Stimulated activated CD4-positive, alpha-beta T cell treated with anti-CD3 and anti-CD28 coated beads, Interleukin-2, amount 100 ng/mL, for 4 hours (primary cell): Measurements from ENCODE around the gene KIFC3.
"Not testable (repeated sequence)": the region's sequence is repeated elsewhere in the genome, so short reads cannot be mapped to it uniquely, and the experiment has no call there.

Source experiments
- DNase-seq: peaks from one replicate; pipeline ENCODE4 v3.0.0-alpha.2; 2020; ENCODE audit warnings: low read depth

Gene KIFC3

GRCh38 chr16:57722651-57723050 lies 79.6 kb downstream of the KIFC3 start:
- no peak for DNase-seq

- DNase-seq: no peak
Observed at GRCh38 chr16:57722210-57722499, 80.1 kb downstream of the KIFC3 start.

GRCh38 chr16:57721356-57722209 lies 80.7 kb downstream of the KIFC3 start:
- DNase-seq: no peak

- DNase-seq: no peak
Observed at GRCh38 chr16:57720142-57720575, 82.1 kb downstream of the KIFC3 start.

- no peak for DNase-seq
Observed at GRCh38 chr16:57714047-57714446, 88.2 kb downstream of the KIFC3 start.

GRCh38 chr16:57713596-57713995 lies 88.7 kb downstream of the KIFC3 start:
- DNase-seq: no peak

GRCh38 chr16:57712569-57712968 lies 89.7 kb downstream of the KIFC3 start:
- DNase-seq: not testable (repeated sequence)

GRCh38 chr16:57711993-57712392 lies 90.3 kb downstream of the KIFC3 start:
- DNase-seq: no peak

GRCh38 chr16:57711346-57711745 lies 90.9 kb downstream of the KIFC3 start:
- DNase-seq: no peak

GRCh38 chr16:57709663-57710062 lies 92.6 kb downstream of the KIFC3 start:
- no peak for DNase-seq
